Measurements from ENCODE around the gene STK32C.

- TF ChIP-seq CTCF (IDR thresholded peaks at IDR 0.05): no peak
- TF ChIP-seq POLR2AphosphoS5 (IDR thresholded peaks at IDR 0.05): no peak
- TF ChIP-seq POLR2A (IDR thresholded peaks at IDR 0.05): no peak
- no peak for TF ChIP-seq EP300 (IDR thresholded peaks at IDR 0.05)
Measured at GRCh38 chr10:132240581-132240980, 67.2 kb downstream of the STK32C start.
